Renal cortical epithelial cell (primary cell): ENCODE results near the gene TMOD1. TPM values are rescaled to one million over a fixed set of nuclear protein-coding genes. Genes with fewer than 3 reads are reported as not detected.
"Not testable (repeated sequence)": the region's sequence is repeated elsewhere in the genome, so short reads cannot be mapped to it uniquely, and the experiment has no call there.

ENCODE experiments used
- DNase-seq: peaks from one replicate; pipeline ENCODE4 v3.0.0-alpha.2; 2011; ENCODE audit warnings: low read depth
- total RNA-seq: library from RNA; depleted of rRNA; stranded (reverse); fragments of >200 nt; gene quantifications from 2 replicates; pipeline ENCODE4 v1.2.3, GENCODE V29; 2014

Gene TMOD1
- total RNA-seq, result 1.6 and 6.5 TPM in 2 replicates

GRCh38 chr9:97501177-97501971 is at the start of gene TMOD1:
TMOD1 (plus strand) TSS chr9:97501666; CDS start chr9:97524189, 22,523 bp downstream.
- DNase-seq, result no peak

- not testable (repeated sequence) for DNase-seq
Measured at GRCh38 chr9:97453573-97453972, 47.9 kb upstream of the TMOD1 start.

- DNase-seq, result not testable (repeated sequence)
Measured at GRCh38 chr9:97456841-97457240, 44.6 kb upstream of the TMOD1 start.

- no peak for DNase-seq
Measured at GRCh38 chr9:97459326-97459725, 42.1 kb upstream of the TMOD1 start.

- DNase-seq, result no peak
Measured at GRCh38 chr9:97462159-97462558, 39.3 kb upstream of the TMOD1 start.

- DNase-seq, result no peak
Measured at GRCh38 chr9:97462914-97463313, 38.6 kb upstream of the TMOD1 start.

GRCh38 chr9:97468658-97469448 is 32.6 kb upstream of the TMOD1 start:
- peak; percentile 44 for DNase-seq

- no peak for DNase-seq
Measured at GRCh38 chr9:97470076-97470475, 31.4 kb upstream of the TMOD1 start.

- DNase-seq, result no peak
Measured at GRCh38 chr9:97473717-97474116, 27.7 kb upstream of the TMOD1 start.

- peak; percentile 13 for DNase-seq
Measured at GRCh38 chr9:97474372-97474925, 27.0 kb upstream of the TMOD1 start.

GRCh38 chr9:97475059-97475458 is 26.4 kb upstream of the TMOD1 start:
- DNase-seq, result peak; percentile 81

GRCh38 chr9:97478301-97478981 is 23.0 kb upstream of the TMOD1 start:
- no peak for DNase-seq

- no peak for DNase-seq
Measured at GRCh38 chr9:97479496-97480159, 21.8 kb upstream of the TMOD1 start.

- no peak for DNase-seq
Measured at GRCh38 chr9:97480174-97480573, 21.3 kb upstream of the TMOD1 start.

- no peak for DNase-seq
Measured at GRCh38 chr9:97480749-97481148, 20.7 kb upstream of the TMOD1 start.

GRCh38 chr9:97484134-97484533 is 17.3 kb upstream of the TMOD1 start:
- no peak for DNase-seq

GRCh38 chr9:97487107-97487506 is 14.4 kb upstream of the TMOD1 start:
- peak; percentile 26 for DNase-seq

GRCh38 chr9:97487861-97488260 is 13.6 kb upstream of the TMOD1 start:
- no peak for DNase-seq

- no peak for DNase-seq
Measured at GRCh38 chr9:97491216-97491999, 10.1 kb upstream of the TMOD1 start.

- DNase-seq, result not testable (repeated sequence)
Measured at GRCh38 chr9:97497558-97498375, 3.7 kb upstream of the TMOD1 start.
